Measurements from ENCODE around the gene RASL11B. TPM values are rescaled to one million over a fixed set of nuclear protein-coding genes. Genes with fewer than 3 reads are reported as not detected.

The RASL11B gene
- total RNA-seq, 4 donors from 2014 or later: 0.55 to 0.64 TPM; not detected in 2

- Histone ChIP-seq H3K4me1 (peaks cover 4 to 20% (median 18%) of the 10 kb centered on the region in 4 donors), H3K27me3 (peaks cover 16% of the 10 kb centered on the region), H3K27ac (no peak overlapping the region), H3K9me3 (no peaks in the 10 kb centered on the region), H3K36me3 (no peaks in the 10 kb centered on the region), H3K4me3 (no peak overlapping the region)
- DNase-seq: no peak
- in situ Hi-C loops (cut with MboI; ENCODE audit: low pct_ligation_motif_present in 1 of 4, low pct_unique_long_range_greater_than_20kb in 1 of 4, low sequenced_read_pairs in 3 of 4) (no loop called here), intact Hi-C loops (cut with DNase I; ENCODE audit: low total_unique reads) (no loop called here)
- TF ChIP-seq EP300 (IDR thresholded peaks at IDR 0.05; ENCODE audit: low read depth) (no peak), CTCF (IDR thresholded peaks at IDR 0.05) (no peak), POLR2AphosphoS5 (IDR thresholded peaks at IDR 0.05) (no peak), POLR2A (IDR thresholded peaks at IDR 0.05) (no peak)
- WGBS, 2 donors (ENCODE audit: low coverage in 1 of 2): 46 to 80% methylated on average over 1 to 5 of the region's 5 CpGs
These were observed 2.7 kb downstream of the RASL11B start for GRCh38 chr4:52864793-52865192.

GRCh38 chr4:52865300-52865699 lies 3.2 kb downstream of the RASL11B start:
- Histone ChIP-seq H3K27me3 (peaks cover 16% of the 10 kb centered on the region), H3K27ac (no peak overlapping the region), H3K4me1 (peaks cover 4 to 25% (median 19%) of the 10 kb centered on the region in 4 donors), H3K9me3 (no peaks in the 10 kb centered on the region), H3K4me3 (no peak overlapping the region), H3K36me3 (no peaks in the 10 kb centered on the region)
- DNase-seq: no peak
- in situ Hi-C loops (cut with MboI; ENCODE audit: low pct_ligation_motif_present in 1 of 4, low pct_unique_long_range_greater_than_20kb in 1 of 4, low sequenced_read_pairs in 3 of 4): no loop called here
- intact Hi-C loops (cut with DNase I; ENCODE audit: low total_unique reads): no loop called here
- TF ChIP-seq EP300 (IDR thresholded peaks at IDR 0.05; ENCODE audit: low read depth) (no peak), CTCF (IDR thresholded peaks at IDR 0.05) (no peak), POLR2A (IDR thresholded peaks at IDR 0.05) (no peak), POLR2AphosphoS5 (IDR thresholded peaks at IDR 0.05) (no peak)
- 74% methylated on average over 9 of the region's 9 CpGs; no CpG with 5 or more reads in 1 of the 2 donors for WGBS, 2 donors (ENCODE audit: low coverage in 1 of 2)

DNA sequence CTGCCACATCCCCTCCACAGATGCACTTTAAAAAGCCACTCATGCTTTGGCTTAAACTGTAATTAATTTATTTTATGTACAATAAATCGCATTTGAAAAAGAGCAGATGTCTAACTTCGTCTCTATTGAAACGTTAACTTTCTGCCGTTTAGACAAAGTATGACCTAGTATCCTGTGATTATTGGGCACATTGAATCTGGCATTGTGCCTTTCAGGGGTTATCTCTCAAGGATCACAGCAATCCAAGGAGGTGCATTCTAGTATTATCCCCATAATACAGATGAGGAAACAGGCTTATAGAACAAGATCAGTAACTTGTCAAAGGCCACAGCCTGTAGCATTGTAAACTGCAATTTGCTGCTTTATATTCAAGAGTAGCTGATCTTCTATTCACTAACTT lies 4.6 kb downstream of the RASL11B start:
- H3K4me3 ChIP-seq: no peak overlapping the region
- no peak for TF ChIP-seq EP300 (IDR thresholded peaks at IDR 0.05; ENCODE audit: low read depth)
- TF ChIP-seq POLR2A (IDR thresholded peaks at IDR 0.05): no peak
- TF ChIP-seq CTCF (IDR thresholded peaks at IDR 0.05): no peak
- TF ChIP-seq POLR2AphosphoS5 (IDR thresholded peaks at IDR 0.05): no peak
- peaks cover 4 to 22% (median 14%) of the 10 kb centered on the region in 4 donors for H3K4me1 ChIP-seq
- no peaks in the 10 kb centered on the region for H3K9me3 ChIP-seq
- no peaks in the 10 kb centered on the region for H3K36me3 ChIP-seq
- in situ Hi-C loops (cut with MboI; ENCODE audit: low pct_ligation_motif_present in 1 of 4, low pct_unique_long_range_greater_than_20kb in 1 of 4, low sequenced_read_pairs in 3 of 4) (no loop called here), intact Hi-C loops (cut with DNase I; ENCODE audit: low total_unique reads) (no loop called here)
- H3K27ac ChIP-seq: no peak overlapping the region
- no peak for DNase-seq
- H3K27me3 ChIP-seq: peaks cover 4% of the 10 kb centered on the region
- WGBS, 2 donors (ENCODE audit: low coverage in 1 of 2): 78 to 88% methylated on average over 4 of the region's 4 CpGs

DNA sequence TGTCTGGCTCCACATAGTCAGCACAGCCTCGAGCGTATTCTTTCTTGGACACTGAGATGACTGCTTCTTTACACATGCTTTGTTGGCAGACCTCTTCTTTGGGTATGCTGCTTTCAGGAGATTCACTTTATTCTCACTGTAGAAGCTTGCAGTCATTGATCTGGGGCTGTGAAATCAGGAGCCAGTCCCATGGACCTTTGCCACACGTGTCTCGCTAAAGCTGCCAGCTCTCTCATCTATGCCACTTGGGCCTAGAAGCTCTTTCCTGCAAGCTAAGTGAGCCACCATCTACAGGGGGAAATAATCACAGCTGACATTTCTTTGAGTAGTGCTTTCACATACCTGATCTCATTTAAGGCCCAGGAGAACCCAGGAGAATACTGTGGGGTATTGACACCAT lies 5.0 kb downstream of the RASL11B start:
- peaks cover 4% of the 10 kb centered on the region for H3K27me3 ChIP-seq
- no peak overlapping the region for H3K27ac ChIP-seq
- H3K4me1 ChIP-seq: peaks cover 4 to 21% (median 14%) of the 10 kb centered on the region in 4 donors
- in situ Hi-C loops (cut with MboI; ENCODE audit: low pct_ligation_motif_present in 1 of 4, low pct_unique_long_range_greater_than_20kb in 1 of 4, low sequenced_read_pairs in 3 of 4) (no loop called here), intact Hi-C loops (cut with DNase I; ENCODE audit: low total_unique reads) (no loop called here)
- no peak for TF ChIP-seq POLR2AphosphoS5 (IDR thresholded peaks at IDR 0.05)
- no peak for TF ChIP-seq POLR2A (IDR thresholded peaks at IDR 0.05)
- no peak for TF ChIP-seq EP300 (IDR thresholded peaks at IDR 0.05; ENCODE audit: low read depth)
- no peak for TF ChIP-seq CTCF (IDR thresholded peaks at IDR 0.05)
- no peak for DNase-seq
- H3K9me3 ChIP-seq: no peaks in the 10 kb centered on the region
- no peaks in the 10 kb centered on the region for H3K36me3 ChIP-seq
- WGBS, 2 donors (ENCODE audit: low coverage in 1 of 2): 96 to 99% methylated on average over 4 of the region's 4 CpGs
- no peak overlapping the region for H3K4me3 ChIP-seq

All from transverse colon (tissue), 4 donors.